Umbilical cord (tissue), 2 donors: Measurements from ENCODE around the gene PTMS. TPM values are rescaled to one million over a fixed set of nuclear protein-coding genes. Genes with fewer than 3 reads are reported as not detected.

Source experiments
- DNase-seq: peaks from one replicate; pipeline ENCODE4 v3.0.0-alpha.2; 2015; ENCODE audit warnings: low spot score
- total RNA-seq: library from RNA; depleted of rRNA; stranded (reverse); fragments of >200 nt; gene quantifications from one replicate; pipeline ENCODE4 v1.2.3, GENCODE V29; 2014; ENCODE audit warnings: low replicate concordance; ENCODE audit not compliant: insufficient read depth

Gene PTMS
- total RNA-seq, 1 donor from 2014 or later, result 13.0 TPM

DNA sequence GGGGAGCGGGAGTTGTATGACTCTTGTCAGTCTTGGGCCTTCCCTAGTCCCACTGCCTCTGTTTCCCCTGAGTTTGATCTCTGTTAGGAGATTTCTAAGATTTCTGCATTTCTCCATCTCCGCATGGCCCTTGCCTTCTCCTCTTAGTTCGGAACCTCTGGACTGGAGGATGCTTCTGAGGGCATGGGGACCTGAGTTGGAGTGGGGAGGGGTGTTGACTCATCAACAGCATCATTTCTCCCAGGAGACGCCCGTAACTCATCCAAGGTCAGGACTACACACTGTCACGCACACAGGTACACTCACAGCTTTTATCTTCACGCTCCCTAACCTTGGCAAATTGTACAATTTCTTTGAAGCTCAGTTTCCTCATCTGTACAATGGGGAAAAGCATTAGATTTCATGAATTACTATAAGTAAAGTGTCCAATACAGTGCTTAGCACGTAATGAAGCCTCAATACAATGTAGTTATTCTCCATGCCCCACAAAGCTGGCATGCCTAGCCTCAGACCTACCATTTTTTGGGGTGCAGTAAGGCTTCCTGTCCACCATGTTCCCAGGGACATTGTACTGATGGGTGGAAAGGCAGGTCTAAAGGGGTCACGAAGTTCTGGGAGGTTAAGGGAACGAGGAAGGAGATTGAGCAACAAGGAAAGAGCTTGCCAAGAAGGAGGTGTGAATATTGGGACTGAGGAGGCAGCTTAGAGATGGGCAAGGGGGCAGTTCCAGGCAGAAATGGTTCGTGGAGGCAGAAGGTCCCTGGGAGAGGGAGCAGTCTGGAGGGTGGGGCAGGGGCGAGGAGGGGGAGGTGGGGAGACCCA, 5.6 kb downstream of the PTMS start:
- no peak for DNase-seq

DNA sequence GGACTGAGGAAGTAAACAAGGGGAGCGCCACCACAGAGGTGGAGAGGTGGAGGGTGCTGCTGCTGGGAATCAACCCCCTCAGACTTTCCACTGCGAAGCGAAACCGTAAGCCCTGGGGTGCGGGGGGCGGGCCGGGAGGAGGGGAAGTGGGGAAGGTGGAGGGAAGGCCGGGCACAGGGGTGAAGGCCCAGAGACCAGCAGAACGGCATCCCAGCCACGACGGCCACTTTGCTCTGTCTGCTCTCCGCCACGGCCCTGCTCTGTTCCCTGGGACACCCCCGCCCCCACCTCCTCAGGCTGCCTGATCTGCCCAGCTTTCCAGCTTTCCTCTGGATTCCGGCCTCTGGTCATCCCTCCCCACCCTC, 6.2 kb downstream of the PTMS start, which contains the start of gene LAG3:
Gene LAG3, plus strand, starts transcription at position 190 of the 365 bp plus-strand sequence. CDS start 333 bp downstream, outside the sequence.
- no peak for DNase-seq

DNA sequence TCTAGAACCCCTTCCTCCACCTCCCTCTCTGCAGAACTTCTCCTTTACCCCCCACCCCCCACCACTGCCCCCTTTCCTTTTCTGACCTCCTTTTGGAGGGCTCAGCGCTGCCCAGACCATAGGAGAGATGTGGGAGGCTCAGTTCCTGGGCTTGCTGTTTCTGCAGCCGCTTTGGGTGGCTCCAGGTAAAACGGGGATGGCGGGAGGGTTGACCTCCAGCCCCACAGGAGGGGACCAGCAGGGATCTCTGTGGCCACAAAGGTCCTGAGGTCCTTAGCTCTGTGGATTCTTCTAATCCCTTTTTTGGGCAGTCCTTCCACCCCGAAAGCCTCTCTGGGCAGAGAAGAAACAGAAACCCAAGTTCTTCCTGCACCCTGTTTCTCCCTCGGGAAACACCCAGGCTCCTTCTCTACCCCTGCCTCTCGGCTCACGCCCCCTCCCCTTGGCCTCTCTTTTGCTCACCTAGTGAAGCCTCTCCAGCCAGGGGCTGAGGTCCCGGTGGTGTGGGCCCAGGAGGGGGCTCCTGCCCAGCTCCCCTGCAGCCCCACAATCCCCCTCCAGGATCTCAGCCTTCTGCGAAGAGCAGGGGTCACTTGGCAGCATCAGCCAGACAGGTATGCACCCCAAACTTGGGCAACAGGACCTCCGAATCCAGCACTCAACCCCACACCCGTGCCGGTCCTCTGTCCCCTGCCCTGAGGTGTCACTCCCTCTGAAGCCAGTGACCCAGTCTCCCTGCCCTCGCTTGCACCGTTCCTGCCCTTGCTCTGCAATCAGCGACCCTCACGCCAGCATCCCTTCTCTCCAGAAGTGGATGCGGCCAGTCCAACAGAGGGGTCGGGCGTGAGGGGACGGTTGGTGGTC, 6.8 kb downstream of the PTMS start:
- no peak for DNase-seq

DNA sequence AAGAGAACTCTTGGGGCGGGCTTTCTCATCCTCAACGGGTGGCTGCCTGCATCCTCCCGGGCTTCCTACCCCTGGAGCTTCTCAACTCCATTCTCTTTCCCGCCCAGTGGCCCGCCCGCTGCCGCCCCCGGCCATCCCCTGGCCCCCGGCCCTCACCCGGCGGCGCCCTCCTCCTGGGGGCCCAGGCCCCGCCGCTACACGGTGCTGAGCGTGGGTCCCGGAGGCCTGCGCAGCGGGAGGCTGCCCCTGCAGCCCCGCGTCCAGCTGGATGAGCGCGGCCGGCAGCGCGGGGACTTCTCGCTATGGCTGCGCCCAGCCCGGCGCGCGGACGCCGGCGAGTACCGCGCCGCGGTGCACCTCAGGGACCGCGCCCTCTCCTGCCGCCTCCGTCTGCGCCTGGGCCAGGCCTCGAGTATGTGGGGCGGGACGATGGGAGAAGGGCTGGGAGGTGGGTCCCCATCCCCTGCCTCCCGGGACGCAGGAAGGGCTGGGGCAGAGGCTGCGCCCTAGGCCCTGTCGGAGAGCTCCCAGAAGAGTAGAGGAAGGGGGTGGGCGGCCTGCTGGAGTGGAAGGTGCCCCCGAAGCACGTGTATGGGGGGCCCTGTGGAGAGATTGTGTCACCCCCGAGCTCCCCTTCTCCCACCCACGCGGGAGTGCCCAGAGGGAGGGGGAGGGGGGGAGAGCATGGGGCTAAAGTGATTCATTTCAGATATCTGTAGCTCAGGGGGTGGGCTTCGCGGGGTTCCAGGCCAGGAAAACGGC, 7.6 kb downstream of the PTMS start:
- DNase-seq, result no peak

GRCh38 chr12:6774499-6775062, 8.4 kb downstream of the PTMS start:
- DNase-seq, result no peak

DNA sequence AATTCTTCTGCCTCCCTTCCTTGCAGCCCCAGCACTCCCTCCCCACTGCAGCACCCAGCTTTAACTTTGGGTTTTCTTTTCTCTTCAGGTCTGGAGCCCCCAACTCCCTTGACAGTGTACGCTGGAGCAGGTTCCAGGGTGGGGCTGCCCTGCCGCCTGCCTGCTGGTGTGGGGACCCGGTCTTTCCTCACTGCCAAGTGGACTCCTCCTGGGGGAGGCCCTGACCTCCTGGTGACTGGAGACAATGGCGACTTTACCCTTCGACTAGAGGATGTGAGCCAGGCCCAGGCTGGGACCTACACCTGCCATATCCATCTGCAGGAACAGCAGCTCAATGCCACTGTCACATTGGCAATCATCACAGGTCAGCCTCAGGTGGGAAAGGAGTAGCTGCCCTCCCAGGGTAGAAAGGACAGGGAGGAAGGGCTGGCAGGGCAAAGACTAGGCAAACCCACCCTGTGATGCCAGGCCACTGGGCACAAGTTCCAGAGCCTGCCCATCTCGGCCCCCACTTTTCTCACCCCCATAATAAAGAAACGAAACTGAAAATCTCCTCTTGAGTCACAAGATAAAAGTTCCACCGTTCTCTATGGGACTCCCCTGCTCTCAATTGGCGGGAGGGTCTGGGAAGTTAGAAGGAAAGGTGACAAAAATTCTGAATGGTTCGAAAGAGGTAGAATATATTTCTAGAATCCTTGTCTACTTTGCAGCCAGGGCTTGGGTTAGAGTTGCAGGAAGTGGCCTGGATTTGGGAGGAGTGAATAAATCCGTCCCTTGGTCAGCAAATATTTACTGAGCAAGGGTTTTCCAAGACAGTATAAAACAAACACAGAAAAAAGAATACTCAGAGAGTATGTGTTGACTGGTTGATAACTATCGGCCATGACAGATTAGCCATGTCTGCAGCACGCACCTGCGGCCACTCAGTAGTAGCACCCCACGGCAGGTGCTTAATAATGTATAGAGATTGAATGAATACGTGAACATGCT, 9.3 kb downstream of the PTMS start:
- DNase-seq, result no peak

DNA sequence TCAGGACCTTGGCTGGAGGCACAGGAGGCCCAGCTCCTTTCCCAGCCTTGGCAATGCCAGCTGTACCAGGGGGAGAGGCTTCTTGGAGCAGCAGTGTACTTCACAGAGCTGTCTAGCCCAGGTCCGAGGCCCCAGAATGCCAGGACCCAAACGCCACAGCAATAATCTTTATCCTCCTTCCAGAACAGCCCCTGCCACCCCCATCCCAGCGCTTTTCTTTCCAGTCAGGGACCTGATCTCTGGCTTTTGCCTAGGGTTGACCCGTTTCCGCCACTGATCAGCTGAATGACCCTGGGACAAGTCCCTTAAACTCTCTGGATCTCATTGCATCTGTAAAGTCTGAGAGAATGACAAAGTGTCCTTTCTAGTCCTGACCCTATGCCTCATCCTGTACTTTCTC, 11.2 kb downstream of the PTMS start:
- no peak for DNase-seq

DNA sequence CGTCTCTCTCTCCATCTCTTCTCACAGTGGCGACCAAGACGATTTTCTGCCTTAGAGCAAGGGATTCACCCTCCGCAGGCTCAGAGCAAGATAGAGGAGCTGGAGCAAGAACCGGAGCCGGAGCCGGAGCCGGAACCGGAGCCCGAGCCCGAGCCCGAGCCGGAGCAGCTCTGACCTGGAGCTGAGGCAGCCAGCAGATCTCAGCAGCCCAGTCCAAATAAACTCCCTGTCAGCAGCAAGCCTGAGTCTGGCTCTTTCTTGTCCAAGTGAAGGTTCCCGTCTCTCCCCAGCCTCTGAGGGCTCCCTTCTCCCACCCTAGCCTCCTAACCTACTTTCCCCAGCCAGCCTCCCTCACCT, 12.0 kb downstream of the PTMS start:
- DNase-seq, result peak; percentile 25

- DNase-seq, result peak; percentile 98
These were observed 12.7 kb downstream of the PTMS start for GRCh38 chr12:6778574-6779550.

DNA sequence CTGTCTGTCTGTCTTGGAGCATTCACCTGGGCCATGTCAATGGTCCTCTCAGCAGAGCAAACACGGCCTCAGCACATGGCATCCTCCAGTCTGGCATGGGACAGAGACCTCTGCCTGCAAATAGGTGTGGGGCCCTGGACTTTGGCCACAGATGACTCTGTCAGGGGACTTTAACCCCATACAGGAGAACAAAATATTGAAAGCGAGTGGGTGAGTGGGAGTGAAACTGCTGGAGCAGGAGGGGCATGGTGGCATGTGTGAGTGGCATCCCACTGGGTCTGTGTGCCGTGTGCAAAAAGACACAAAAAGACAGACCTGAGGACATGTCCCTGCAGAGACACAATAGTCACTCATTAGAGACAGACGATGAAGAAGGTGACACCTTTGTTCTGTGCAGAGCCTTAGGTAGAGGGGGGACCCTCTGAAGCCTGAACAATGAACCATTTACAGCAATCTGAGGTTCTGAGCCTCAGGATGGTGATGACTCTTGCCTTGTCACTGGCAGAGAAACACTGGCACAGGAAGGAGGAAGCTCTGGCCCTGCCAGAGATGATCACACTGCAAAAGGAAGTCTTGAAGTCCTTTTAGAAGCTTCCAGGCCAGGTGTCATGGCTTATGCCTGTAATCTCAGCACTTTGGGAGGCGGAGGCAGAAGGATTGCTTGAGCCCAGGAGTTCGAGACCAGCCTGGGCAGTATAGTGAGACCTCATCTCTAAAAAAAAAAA, 13.7 kb downstream of the PTMS start:
- no peak for DNase-seq

- DNase-seq, result no peak
These were observed 14.4 kb downstream of the PTMS start for GRCh38 chr12:6780573-6780972.

GRCh38 chr12:6782119-6782518, 16.0 kb downstream of the PTMS start:
- DNase-seq, result no peak

DNA sequence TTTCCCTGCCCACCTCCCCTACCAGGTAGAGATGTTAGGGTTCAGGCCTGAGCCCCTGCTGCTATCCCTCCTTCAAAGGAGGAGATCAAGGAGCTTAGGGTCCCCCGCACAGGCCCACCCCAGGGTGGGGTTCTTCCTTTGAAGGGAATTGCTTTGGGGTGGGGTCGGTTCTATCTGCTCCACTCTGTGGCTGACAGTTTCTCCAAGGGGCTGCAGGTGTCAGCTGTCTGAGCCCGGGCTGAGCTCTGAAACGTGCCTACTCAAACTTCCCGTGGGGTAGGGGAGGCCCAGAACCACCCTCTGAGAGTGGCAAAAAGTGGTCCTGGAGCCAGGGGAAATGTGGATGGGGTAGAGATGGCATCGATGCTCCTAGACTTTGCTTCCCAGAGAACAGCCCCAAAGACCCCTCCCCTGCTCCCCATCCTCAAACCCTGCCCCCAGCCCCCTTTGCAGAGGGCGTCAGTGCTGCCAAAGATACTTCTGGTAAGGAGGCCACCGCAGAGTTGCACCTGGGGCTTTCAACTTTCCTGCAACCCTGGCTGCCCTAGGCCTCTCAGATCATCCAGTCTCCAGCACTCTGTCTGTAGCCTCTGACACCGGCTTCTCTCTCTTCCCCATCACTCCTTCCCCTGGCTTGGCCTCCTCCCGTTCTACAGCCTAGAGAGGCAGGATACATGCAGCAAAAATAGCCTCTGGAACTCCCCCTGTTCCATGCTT, 16.8 kb downstream of the PTMS start:
- DNase-seq, result no peak

DNA sequence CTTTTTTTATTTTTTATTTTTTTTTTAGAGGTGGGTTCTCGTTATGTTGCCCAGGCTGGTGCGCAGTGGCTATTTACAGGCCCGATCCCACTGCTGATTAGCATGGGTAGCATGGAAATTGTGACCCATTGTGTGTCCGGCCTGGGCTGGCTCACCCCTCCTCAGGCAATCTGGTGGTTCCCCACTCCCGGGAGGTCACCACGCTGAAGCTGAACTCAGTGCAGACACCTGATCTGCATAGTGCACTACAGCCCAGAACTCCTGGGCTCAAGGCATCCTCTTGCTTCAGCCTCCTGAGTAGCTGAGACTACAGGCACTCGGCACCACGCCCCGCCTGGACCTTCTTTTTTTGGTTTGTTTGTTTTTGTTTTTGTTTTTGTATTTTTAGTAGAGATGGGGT, 17.7 kb downstream of the PTMS start:
- DNase-seq, result no peak

DNA sequence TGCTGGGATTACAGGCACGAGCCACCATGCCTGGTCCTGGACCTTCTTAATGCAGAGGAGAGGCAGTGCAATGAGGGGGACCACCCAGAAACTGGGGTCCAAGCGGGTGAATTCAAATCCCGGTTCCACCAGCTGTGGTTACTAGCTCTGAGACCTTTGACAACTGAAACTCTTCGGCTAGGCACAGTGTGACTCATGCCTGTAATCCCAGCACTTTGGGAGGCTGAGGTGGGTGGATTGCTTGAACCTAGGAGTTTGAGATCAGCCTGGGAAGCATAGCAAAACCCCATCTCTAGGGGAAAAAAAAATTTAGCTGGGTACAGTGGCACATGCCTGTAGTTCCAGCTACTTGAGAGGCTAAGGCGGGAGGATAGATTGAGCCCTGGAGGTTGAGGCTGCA, 18.1 kb downstream of the PTMS start:
- DNase-seq, result no peak

- DNase-seq, result no peak
These were observed 18.6 kb downstream of the PTMS start for GRCh38 chr12:6784761-6785160.

GRCh38 chr12:6786416-6787094, 20.4 kb downstream of the PTMS start:
- DNase-seq, result no peak
